RWPE2 (cell line): Measurements from ENCODE around the gene NDRG4.
"Not testable (repeated sequence)": the region's sequence is repeated elsewhere in the genome, so short reads cannot be mapped to it uniquely, and the experiment has no call there.

ENCODE experiments used
- ATAC-seq: fragments of 200-7000 bp; cut with Tn5 transposase; 3 replicates; pipeline ENCODE4 v1.9.1; 2021; ENCODE audit warnings: low read depth
- DNase-seq: peaks from one replicate; pipeline ENCODE4 v3.0.0-alpha.2; 2020; ENCODE audit warnings: low spot score
- H3K27ac ChIP-seq: fragments of 450-650 bp; 2 replicates; pipeline ENCODE4 v1.5.1; 2017; ENCODE audit warnings: mild to moderate bottlenecking; ENCODE audit not compliant: poor library complexity, severe bottlenecking
- H3K27me3 ChIP-seq: fragments of 250-450 bp; sonication (Bioruptor Pico); 2 replicates; pipeline ENCODE4 v1.5.1; 2021; ENCODE audit warnings: mild to moderate bottlenecking, moderate library complexity; ENCODE audit not compliant: insufficient read depth, poor library complexity, severe bottlenecking
- H3K36me3 ChIP-seq: fragments of 250-450 bp; sonication (Bioruptor Pico); 2 replicates; pipeline ENCODE4 v1.5.1; 2020; ENCODE audit warnings: low read depth, mild to moderate bottlenecking, moderate library complexity
- H3K4me1 ChIP-seq: fragments of 250-450 bp; sonication (Bioruptor Pico); 2 replicates; pipeline ENCODE4 v1.5.1; 2021; ENCODE audit warnings: mild to moderate bottlenecking, moderate library complexity; ENCODE audit not compliant: insufficient read depth, poor library complexity, severe bottlenecking
- H3K4me3 ChIP-seq: fragments of 250-450 bp; sonication (Bioruptor Pico); 2 replicates; pipeline ENCODE4 v1.5.1; 2021; ENCODE audit warnings: mild to moderate bottlenecking, moderate library complexity; ENCODE audit not compliant: severe bottlenecking
- H3K9me3 ChIP-seq: fragments of 250-450 bp; sonication (Bioruptor Pico); 2 replicates; pipeline ENCODE4 v1.5.1; 2021; ENCODE audit warnings: mild to moderate bottlenecking, moderate library complexity; ENCODE audit not compliant: severe bottlenecking
- CTCF ChIP-seq: fragments of 450-650 bp; IDR thresholded peaks from one replicate; pipeline ENCODE4 v1.5.1; 2017; ENCODE audit warnings: mild to moderate bottlenecking, moderate library complexity; ENCODE audit not compliant: poor library complexity, severe bottlenecking

The NDRG4 gene

DNA sequence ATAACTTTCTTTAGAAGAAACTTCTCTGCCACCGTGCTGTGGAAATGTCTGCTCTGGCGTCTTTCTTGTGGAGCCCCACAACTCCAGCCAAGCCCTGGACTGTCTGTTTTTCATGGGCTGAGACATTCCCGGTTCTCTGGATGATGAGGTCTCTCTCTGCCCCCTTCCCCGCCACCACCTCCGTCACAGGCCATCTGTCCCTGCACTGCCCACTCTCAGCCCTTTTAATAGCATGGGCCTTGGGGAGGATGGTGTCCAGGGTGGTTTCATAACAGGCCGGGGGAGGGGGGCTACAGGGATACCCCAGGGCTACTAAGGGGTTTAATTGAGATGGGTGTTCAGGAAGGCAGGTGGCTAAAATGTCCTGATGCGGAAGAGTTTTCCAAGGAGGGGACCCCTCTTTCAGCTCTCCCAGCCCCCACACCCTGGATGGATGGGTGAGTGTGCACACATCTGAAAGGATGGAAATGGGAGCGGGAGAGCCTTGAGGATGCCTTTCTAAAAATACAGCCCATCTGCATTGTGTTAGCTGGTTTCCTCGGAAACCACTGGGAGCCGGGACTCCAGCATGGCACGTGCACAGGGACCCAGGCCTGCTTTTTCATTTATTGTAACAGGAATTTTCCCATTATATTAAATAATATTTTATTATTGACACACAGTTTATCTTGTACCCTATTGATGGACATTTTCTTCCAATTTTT, 14.6 kb upstream of the NDRG4 start:
- no peak overlapping the region for H3K27ac ChIP-seq
- no peak for ATAC-seq
- H3K4me1 ChIP-seq: no peaks in the 10 kb centered on the region
- TF ChIP-seq CTCF: no peak
- no peak for DNase-seq
- no peaks in the 10 kb centered on the region for H3K36me3 ChIP-seq
- H3K27me3 ChIP-seq: no peaks in the 10 kb centered on the region
- H3K9me3 ChIP-seq: no peaks in the 10 kb centered on the region
- no peak overlapping the region for H3K4me3 ChIP-seq

DNA sequence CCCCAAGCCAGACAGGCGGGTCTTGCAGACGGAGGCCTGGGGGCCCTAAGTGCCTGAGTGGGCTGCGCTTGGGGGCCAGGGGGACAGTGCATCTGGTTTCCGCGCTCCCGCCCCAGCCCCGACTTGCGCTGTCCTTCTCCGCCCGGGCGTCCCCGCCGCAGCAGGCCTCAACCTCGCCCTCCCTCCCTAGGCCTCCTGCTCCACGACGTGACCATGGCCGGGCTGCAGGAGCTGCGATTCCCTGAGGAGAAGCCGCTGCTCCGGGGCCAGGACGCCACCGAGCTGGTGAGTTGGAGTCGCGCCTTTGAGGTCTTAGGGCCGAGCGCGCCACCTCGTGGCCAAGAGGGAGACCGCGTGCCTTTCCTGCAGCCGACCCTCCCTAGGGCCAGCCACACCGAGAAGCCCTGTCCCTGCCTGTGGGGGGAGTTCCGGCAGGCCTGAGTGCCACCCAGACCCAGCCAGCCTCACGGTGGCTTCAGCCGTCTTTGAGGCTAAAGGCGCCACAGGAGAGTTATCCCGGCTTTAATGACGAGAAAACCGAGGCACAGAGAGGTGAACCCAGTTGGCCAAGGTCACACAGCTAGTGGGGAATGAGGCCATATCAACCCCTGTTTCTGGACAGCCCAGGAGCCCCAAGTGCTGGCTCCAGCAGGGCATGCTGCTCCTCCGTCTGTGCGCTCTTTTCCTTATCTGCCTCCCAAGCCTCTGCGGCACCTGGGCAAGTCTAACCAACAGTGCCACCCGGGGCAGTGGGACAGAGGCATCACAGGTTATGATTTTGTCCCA, 12.2 kb upstream of the NDRG4 start:
- Histone ChIP-seq H3K4me1 (no peaks in the 10 kb centered on the region), H3K36me3 (no peaks in the 10 kb centered on the region), H3K9me3 (no peaks in the 10 kb centered on the region), H3K27me3 (no peaks in the 10 kb centered on the region), H3K4me3 (no peak overlapping the region), H3K27ac (no peak overlapping the region)
- peak; percentile 80 for DNase-seq
- ATAC-seq: peak; percentile 89
- TF ChIP-seq CTCF: peak; percentile 92

DNA sequence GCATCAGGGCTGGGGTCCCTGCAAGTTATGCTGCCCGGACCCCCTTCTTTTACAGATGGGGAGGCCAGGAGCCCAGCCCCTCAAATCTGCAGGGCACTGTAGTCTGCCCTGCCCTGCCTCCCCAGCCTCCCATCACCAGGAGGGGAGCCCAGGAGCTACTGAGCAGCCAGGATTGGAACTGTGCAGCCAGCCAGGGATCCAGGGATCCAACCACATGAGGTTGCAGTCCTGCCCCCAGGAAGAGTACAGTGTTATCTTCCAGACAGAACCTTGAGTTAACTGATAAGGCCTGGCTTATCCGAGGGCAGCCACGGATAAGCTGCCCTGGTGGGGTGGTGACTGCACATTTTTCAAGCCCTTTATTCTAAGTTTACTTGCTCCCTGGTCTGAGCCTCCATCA, 11.4 kb upstream of the NDRG4 start:
- no peak overlapping the region for H3K27ac ChIP-seq
- H3K4me3 ChIP-seq: no peak overlapping the region
- H3K27me3 ChIP-seq: no peaks in the 10 kb centered on the region
- no peak for TF ChIP-seq CTCF
- H3K4me1 ChIP-seq: no peaks in the 10 kb centered on the region
- H3K9me3 ChIP-seq: no peaks in the 10 kb centered on the region
- no peaks in the 10 kb centered on the region for H3K36me3 ChIP-seq
- ATAC-seq (no peak), DNase-seq (no peak)

DNA sequence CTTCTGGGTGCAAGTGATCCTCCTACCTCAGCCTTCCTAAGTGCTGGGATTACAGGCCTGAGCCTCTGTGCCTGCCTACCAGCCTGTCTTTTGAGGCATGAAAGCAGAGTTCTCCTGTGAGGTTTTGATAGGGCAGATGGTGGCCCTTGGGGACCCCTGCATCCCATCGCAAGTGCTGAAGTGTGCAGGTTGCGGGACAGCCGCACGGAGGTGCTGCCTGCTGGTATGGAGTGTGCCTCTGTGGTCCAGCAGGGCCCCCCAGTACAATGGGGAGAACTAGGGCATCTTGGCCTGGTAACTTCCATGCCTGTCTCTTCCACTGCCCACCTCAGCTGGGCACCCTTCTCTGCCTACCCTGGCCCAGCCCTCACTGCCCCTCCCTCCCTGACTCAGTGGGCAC, 9.9 kb upstream of the NDRG4 start:
- H3K27ac ChIP-seq: no peak overlapping the region
- no peak for ATAC-seq
- H3K4me3 ChIP-seq: no peak overlapping the region
- H3K9me3 ChIP-seq: no peaks in the 10 kb centered on the region
- DNase-seq: no peak
- no peaks in the 10 kb centered on the region for H3K36me3 ChIP-seq
- no peaks in the 10 kb centered on the region for H3K4me1 ChIP-seq
- no peaks in the 10 kb centered on the region for H3K27me3 ChIP-seq
- no peak for TF ChIP-seq CTCF

- not testable (repeated sequence) for DNase-seq, ATAC-seq, H3K27me3 ChIP-seq, H3K4me1 ChIP-seq, H3K27ac ChIP-seq, H3K9me3 ChIP-seq, H3K4me3 ChIP-seq, H3K36me3 ChIP-seq
These were observed 9.4 kb upstream of the NDRG4 start for GRCh38 chr16:58490539-58490938.
